NCI-H510A (cell line): Measurements from ENCODE around the gene CWC27.

Source experiments
- DNase-seq: peaks from one replicate; lab custom pipeline; 2025; lab: John Stamatoyannopoulos, UW

CWC27 gene

GRCh38 chr5:65037831-65038815, 269.4 kb downstream of the CWC27 start:
- no peak for DNase-seq

- DNase-seq = no peak
Measured at GRCh38 chr5:65041296-65042158, 272.8 kb downstream of the CWC27 start.

- DNase-seq = no peak
Measured at GRCh38 chr5:65043843-65044359, 275.2 kb downstream of the CWC27 start.

- DNase-seq = no peak
Measured at GRCh38 chr5:65047225-65047624, 278.5 kb downstream of the CWC27 start.

- DNase-seq = no peak
Measured at GRCh38 chr5:65047948-65048690, 279.4 kb downstream of the CWC27 start.

GRCh38 chr5:65050140-65050539, 281.4 kb downstream of the CWC27 start:
- DNase-seq = no peak

- DNase-seq = no peak
Measured at GRCh38 chr5:65050826-65051498, 282.2 kb downstream of the CWC27 start.

- no peak for DNase-seq
Measured at GRCh38 chr5:65055938-65056337, 287.2 kb downstream of the CWC27 start.

GRCh38 chr5:65059681-65060598, 291.2 kb downstream of the CWC27 start:
- no peak for DNase-seq

- no peak for DNase-seq
Measured at GRCh38 chr5:65061250-65061973, 292.7 kb downstream of the CWC27 start.

GRCh38 chr5:65061974-65062353, 293.2 kb downstream of the CWC27 start:
- no peak for DNase-seq

GRCh38 chr5:65062469-65063083, 293.8 kb downstream of the CWC27 start:
- no peak for DNase-seq

GRCh38 chr5:65065001-65065511, 296.3 kb downstream of the CWC27 start:
- no peak for DNase-seq

- DNase-seq = no peak
Measured at GRCh38 chr5:65066387-65067146, 297.8 kb downstream of the CWC27 start.

GRCh38 chr5:65067147-65067506, 298.4 kb downstream of the CWC27 start:
- DNase-seq = no peak
